SH-SY5Y (cell line): ENCODE results near the gene ADCY9.

ENCODE experiments used
- GATA2 ChIP-seq: IDR thresholded peaks from 2 replicates; pipeline ENCODE4 v1.6.1; 2011; ENCODE audit warnings: mild to moderate bottlenecking, low read depth, low read length
- GATA3 ChIP-seq: IDR thresholded peaks from 2 replicates; pipeline ENCODE4 v1.6.1; 2011; ENCODE audit warnings: low read depth, mild to moderate bottlenecking, low read length, moderate library complexity

DNA sequence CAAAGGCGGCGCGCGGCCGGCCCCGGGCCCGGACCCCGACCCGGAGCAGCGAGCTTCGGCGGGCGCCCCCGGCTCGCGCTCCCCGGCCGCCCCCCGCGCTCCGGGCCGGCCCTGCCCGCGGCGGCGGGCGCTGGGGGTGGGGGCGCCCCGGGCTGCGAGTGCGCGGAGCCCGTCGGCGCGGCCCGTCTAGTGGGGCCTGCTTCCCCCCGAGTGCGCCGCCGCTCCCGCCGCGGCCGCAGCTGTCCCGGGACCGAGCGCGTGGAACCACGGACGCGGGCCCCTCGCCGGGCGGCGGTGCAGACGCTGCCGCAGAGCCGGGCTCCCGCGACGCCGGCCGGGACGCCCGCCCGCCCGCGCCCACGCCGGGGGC lies 308 bp downstream of the ADCY9 start:
- TF ChIP-seq GATA3 (no peak), GATA2 (no peak)
